A549 (cell line): Measurements from ENCODE around the gene TTLL9. TPM values are rescaled to one million over a fixed set of nuclear protein-coding genes. Genes with fewer than 3 reads are reported as not detected.

Experiments
- ATAC-seq, 2 experiments: fragments of 200-7000 bp in 1 of 2; fragments of >200 bp in 1 of 2; cut with Nextera tagmentation in 1 of 2; cut with Tn5 transposase in 1 of 2; 3 replicates each; pipeline versions ENCODE4 v1.8.0 to v1.9.1; 2018 to 2020; ENCODE audit warnings: mild to moderate bottlenecking in 1 of 2, moderate library complexity in 1 of 2
- CTCF ChIA-PET: fragments of 300-600 bp; sonication (Branson Sonifier 250); formaldehyde crosslinking; extraction: SDS; loops from one replicate; lab custom pipeline; 2021; ENCODE audit warnings: antibody characterized with exemption, inconsistent platforms; lab: Yijun Ruan, JAX
- POLR2A ChIA-PET: fragments of 350-600 bp; formaldehyde crosslinking; extraction: SDS; loops from one replicate; lab custom pipeline; 2021; ENCODE audit warnings: antibody characterized with exemption, inconsistent platforms; lab: Yijun Ruan, JAX
- DNase-seq, 2 experiments: peaks; one replicate each; pipeline versions ENCODE4 v3.0.0 to v3.0.0-alpha.2; 2011 to 2016; ENCODE audit warnings: low read depth in 1 of 2, low spot score in 1 of 2
- FAIRE-seq: peaks from 2 replicates; lab custom pipeline; 2011; peaks lifted over from hg19 to GRCh38; lab: Jason Lieb, UNC
- H3K27ac ChIP-seq, 2 experiments: fragments of >200 bp; sonication (Bioruptor Twin); formaldehyde crosslinking; 3 replicates each; pipeline ENCODE4 v1.5.1; 2016 to 2017
- H3K4me1 ChIP-seq: fragments of >200 bp; sonication (Bioruptor Twin); formaldehyde crosslinking; 3 replicates; pipeline ENCODE4 v1.6.1; 2016
- H3K4me2 ChIP-seq: fragments of >200 bp; sonication (Bioruptor Twin); formaldehyde crosslinking; 3 replicates; pipeline ENCODE4 v1.6.1; 2016
- H3K4me3 ChIP-seq: fragments of >200 bp; sonication (Bioruptor Twin); formaldehyde crosslinking; 3 replicates; pipeline ENCODE4 v1.5.1; 2016
- H3K9me3 ChIP-seq: fragments of >200 bp; sonication (Bioruptor Twin); formaldehyde crosslinking; 3 replicates; pipeline ENCODE4 v1.6.1; 2016
- BHLHE40 ChIP-seq: IDR thresholded peaks from 2 replicates; pipeline ENCODE4 v1.6.1; 2012; ENCODE audit warnings: low read depth, low read length, inconsistent platforms
- CHD4 ChIP-seq: fragments of 200-600 bp; sonication (generic); IDR thresholded peaks from 2 replicates; pipeline ENCODE4 v1.6.1; 2016; ENCODE audit warnings: antibody characterized with exemption, mild to moderate bottlenecking, borderline replicate concordance
- E2F6 ChIP-seq: IDR thresholded peaks from 2 replicates; pipeline ENCODE4 v1.6.1; 2012; ENCODE audit warnings: low read depth, borderline replicate concordance
- EHF ChIP-seq: fragments of 250-450 bp; sonication (Bioruptor Pico); IDR thresholded peaks from 2 replicates; pipeline ENCODE4 v1.5.0; 2020; ENCODE audit warnings: mild to moderate bottlenecking
- FOXS1 ChIP-seq: fragments of 250-450 bp; sonication (Bioruptor Pico); IDR thresholded peaks from 2 replicates; pipeline ENCODE4 v1.5.0; 2020; ENCODE audit warnings: mild to moderate bottlenecking, moderate library complexity
- HES2 ChIP-seq: fragments of >200 bp; sonication (Bioruptor Twin); formaldehyde crosslinking; IDR thresholded peaks from 2 replicates; pipeline ENCODE4 v1.6.1; 2016
- JUN ChIP-seq, 2 experiments: fragments of >200 bp; sonication (Bioruptor Twin); formaldehyde crosslinking; IDR thresholded peaks; 2 replicates in 1 of 2; 3 replicates in 1 of 2; pipeline ENCODE4 v1.6.1; 2016 to 2017
- KDM1A ChIP-seq: fragments of 200-600 bp; sonication (generic); IDR thresholded peaks from 2 replicates; pipeline ENCODE4 v1.6.1; 2016; ENCODE audit warnings: low read depth, mild to moderate bottlenecking
- MAFK ChIP-seq: fragments of 450-650 bp; IDR thresholded peaks from 2 replicates; pipeline ENCODE4 v1.6.1; 2014; ENCODE audit not compliant: partially characterized antibody
- MAZ ChIP-seq: fragments of 150-350 bp; IDR thresholded peaks from 2 replicates; pipeline ENCODE4 v1.6.1; 2014; ENCODE audit warnings: antibody characterized with exemption, low read depth, low read length, borderline replicate concordance
- NR3C1 ChIP-seq: fragments of >200 bp; sonication (Bioruptor Twin); formaldehyde crosslinking; IDR thresholded peaks from 3 replicates; pipeline ENCODE4 v1.6.1; 2017
- RCOR1 ChIP-seq: fragments of 150-350 bp; IDR thresholded peaks from 2 replicates; pipeline ENCODE4 v1.6.1; 2014; ENCODE audit warnings: antibody characterized with exemption, low read length, low read depth
- REST ChIP-seq: fragments of 200-600 bp; sonication (generic); IDR thresholded peaks from 2 replicates; pipeline ENCODE4 v1.6.1; 2016; ENCODE audit warnings: antibody characterized with exemption, mild to moderate bottlenecking, moderate library complexity
- RNF2 ChIP-seq: fragments of 200-600 bp; sonication (generic); IDR thresholded peaks from 2 replicates; pipeline ENCODE4 v1.6.1; 2016; ENCODE audit warnings: low read depth, mild to moderate bottlenecking, antibody characterized with exemption, moderate library complexity, borderline replicate concordance
- SMC3 ChIP-seq: fragments of >200 bp; sonication (Bioruptor Twin); formaldehyde crosslinking; IDR thresholded peaks from 3 replicates; pipeline ENCODE4 v1.6.1; 2018; ENCODE audit warnings: inconsistent platforms
- ZNF302 ChIP-seq: fragments of 250-450 bp; sonication (Bioruptor Pico); IDR thresholded peaks from 2 replicates; pipeline ENCODE4 v1.9.0; 2021; ENCODE audit warnings: inconsistent platforms, mild to moderate bottlenecking, moderate library complexity
- WGBS: methylation state at CpG from one replicate; pipeline ENCODE4 v1.1.6; 2017; ENCODE audit errors: missing lambda C conversion rate; 5-methylcytosine and 5-hydroxymethylcytosine counted together
- polyA plus RNA-seq, 4 experiments: library from polyadenylated mRNA; depleted of rRNA in 3 of 4; stranded (reverse); fragments of >200 nt; fragmentation: RNase III in 1 of 4; extraction: RNeasy Plus Mini Kit Qiagen cat#74134 plus additional on column Dnase treatment in 1 of 4; gene quantifications; 2 replicates in 3 of 4; 3 replicates in 1 of 4; pipeline ENCODE4 v1.2.3, GENCODE V29; 2011 to 2017

The TTLL9 gene
- polyA plus RNA-seq, 2 of the 4 experiments (the other 2 are of a cell fraction): 0.06 to 0.15 TPM

- H3K4me3 ChIP-seq: no peak overlapping the region; the same call in 2 of the 3 replicates
- FAIRE-seq: no peak
These were observed 1.4 kb upstream of the TTLL9 start for GRCh38 chr20:31868853-31869672.

GRCh38 chr20:31869673-31869941 is 827 bp upstream of the TTLL9 start:
- peaks cover 12% of the 10 kb centered on the region; the same call in 2 of the 3 replicates for H3K4me1 ChIP-seq
- POLR2A ChIA-PET: no interaction called here
- no peak for TF ChIP-seq REST
- no peak for TF ChIP-seq HES2
- TF ChIP-seq MAZ: no peak
- no peak for TF ChIP-seq BHLHE40
- TF ChIP-seq RNF2: no peak
- TF ChIP-seq MAFK: no peak
- no peak for TF ChIP-seq E2F6
- no peak for TF ChIP-seq RCOR1
- TF ChIP-seq FOXS1: no peak
- TF ChIP-seq NR3C1: no peak
- TF ChIP-seq KDM1A: no peak
- no peak for TF ChIP-seq CHD4
- TF ChIP-seq, all 56 proteins: peak for 0
- H3K4me3 ChIP-seq: peak overlapping the region; percentile 70
- ATAC-seq: no peak
- FAIRE-seq: no peak
- 55% methylated on average over 1 of the region's 1 CpG for WGBS
- H3K27ac ChIP-seq: peak overlapping the region; percentile 66 to 90; a peak in 4 of 6 replicates
- CTCF ChIA-PET: interaction anchor here (1.4 to 3.4 kb wide), 4 partner anchors 10 to 23 kb away, joined by 3 to 12 read pairs (median 8); no protein-coding TSS in a partner anchor
- H3K4me2 ChIP-seq: peak overlapping the region; percentile 99
- no peak for DNase-seq
- no peaks in the 10 kb centered on the region for H3K9me3 ChIP-seq

More at GRCh38 chr20:31868853-31869672, 1.4 kb upstream of the TTLL9 start:
- no peak for DNase-seq
- Histone ChIP-seq H3K4me2 (peak overlapping the region; percentile 99), H3K27ac (no peak overlapping the region)
- POLR2A ChIA-PET: interaction anchor here (0.6 kb wide), 1 partner anchor 10 kb away, joined by 3 read pairs; no protein-coding TSS in a partner anchor
- no peak for TF ChIP-seq ZNF302
- no peak for TF ChIP-seq EHF
- TF ChIP-seq JUN (IDR thresholded peaks at IDR 0.05): no peak
- no peak for TF ChIP-seq KDM1A
- no peak for TF ChIP-seq SMC3
- TF ChIP-seq, all 56 proteins: peak for 0
- Histone ChIP-seq H3K9me3 (no peaks in the 10 kb centered on the region), H3K4me1 (peaks cover 12% of the 10 kb centered on the region; the same call in 2 of the 3 replicates)
- peak in 1 of 2 experiments; percentile 7; a peak in 2 of 6 replicates for ATAC-seq
- WGBS: 91% methylated on average over 11 of the region's 12 CpGs
- CTCF ChIA-PET: interaction anchor here (0.7 to 3.4 kb wide), 6 partner anchors 10 to 162 kb away, joined by 3 to 12 read pairs (median 5); no protein-coding TSS in a partner anchor
